GF-D8 (cell line): Measurements from ENCODE around the gene TLE4.
A peak's percentile ranks its signal among the peaks of the same experiment; 100 is the strongest.

Experiments
- DNase-seq: peaks from one replicate; lab custom pipeline; 2025; lab: John Stamatoyannopoulos, UW

TLE4 gene

GRCh38 chr9:79664375-79664831 is 92.6 kb downstream of the TLE4 start:
- DNase-seq, result no peak

GRCh38 chr9:79665369-79665768 is 93.6 kb downstream of the TLE4 start:
- no peak for DNase-seq

DNA sequence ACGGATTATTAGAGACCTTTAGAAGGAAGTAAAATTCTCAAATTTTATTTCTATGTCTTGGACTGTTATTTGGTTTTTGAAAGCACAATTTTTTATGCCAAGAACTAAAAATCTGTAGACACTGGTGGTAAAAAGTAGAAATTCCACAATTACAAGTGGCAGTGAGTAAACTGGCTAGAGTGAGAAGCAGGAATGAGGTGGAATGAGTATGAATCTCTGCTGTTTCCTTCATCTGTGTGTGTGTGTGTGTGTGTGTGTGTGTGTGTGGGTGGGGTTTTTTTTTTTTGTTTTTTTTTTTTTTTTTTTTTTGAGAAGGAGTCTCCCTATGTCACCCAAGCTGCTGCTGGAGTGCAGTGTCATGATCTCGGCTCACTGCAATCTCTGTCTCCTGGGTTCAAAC is 94.2 kb downstream of the TLE4 start:
- no peak for DNase-seq

GRCh38 chr9:79667120-79667519 is 95.4 kb downstream of the TLE4 start:
- no peak for DNase-seq

GRCh38 chr9:79667817-79668436 is 96.2 kb downstream of the TLE4 start:
- DNase-seq, result no peak

GRCh38 chr9:79668956-79669355 is 97.2 kb downstream of the TLE4 start:
- no peak for DNase-seq

DNA sequence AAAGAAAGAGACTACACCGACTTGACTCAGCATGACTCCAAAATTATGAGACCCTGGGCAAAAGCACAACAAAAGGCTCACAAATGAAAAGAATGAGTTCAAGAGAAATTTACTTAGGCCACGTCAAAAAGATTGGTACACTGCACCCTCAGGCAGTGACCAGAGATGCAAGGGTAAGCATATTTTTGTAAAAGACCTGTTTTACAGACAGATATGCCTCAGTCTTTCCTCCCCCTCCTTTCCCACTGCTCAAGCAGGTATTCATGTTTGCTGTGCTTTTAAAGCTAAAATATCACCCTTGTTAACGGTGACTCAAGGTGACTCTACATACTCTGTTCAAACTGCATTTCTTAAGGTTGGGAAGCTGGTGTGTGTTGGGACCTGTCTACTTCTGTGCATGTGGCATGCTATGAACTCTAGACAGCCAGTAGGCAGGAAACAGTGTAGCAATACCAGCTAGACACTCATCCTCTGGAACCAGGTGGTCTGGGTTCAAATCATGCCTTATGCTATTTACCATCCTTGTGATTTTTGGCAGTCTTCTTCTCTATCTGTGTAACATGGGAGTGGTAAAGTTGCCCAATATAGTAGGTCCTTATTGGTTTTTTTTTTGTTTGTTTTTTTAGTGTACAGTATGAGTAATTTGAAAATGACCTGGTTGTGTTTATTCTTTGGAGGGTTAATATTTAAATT is 98.7 kb downstream of the TLE4 start:
- DNase-seq, result no peak

GRCh38 chr9:79671558-79671957 is 99.8 kb downstream of the TLE4 start:
- DNase-seq, result no peak

GRCh38 chr9:79672236-79672635 is 100.5 kb downstream of the TLE4 start:
- DNase-seq, result no peak

- no peak for DNase-seq
Measured at GRCh38 chr9:79672891-79673290, 101.1 kb downstream of the TLE4 start.

GRCh38 chr9:79673614-79674013 is 101.8 kb downstream of the TLE4 start:
- no peak for DNase-seq

GRCh38 chr9:79674052-79674777 is 102.5 kb downstream of the TLE4 start:
- no peak for DNase-seq

- no peak for DNase-seq
Measured at GRCh38 chr9:79681576-79681975, 109.8 kb downstream of the TLE4 start.

GRCh38 chr9:79682076-79682736 is 110.4 kb downstream of the TLE4 start:
- no peak for DNase-seq

- DNase-seq, result no peak
Measured at GRCh38 chr9:79684059-79684458, 112.3 kb downstream of the TLE4 start.

- no peak for DNase-seq
Measured at GRCh38 chr9:79684711-79685575, 113.2 kb downstream of the TLE4 start.

GRCh38 chr9:79685577-79685976 is 113.8 kb downstream of the TLE4 start:
- no peak for DNase-seq

GRCh38 chr9:79686381-79687130 is 114.8 kb downstream of the TLE4 start:
- no peak for DNase-seq

- peak; percentile 35 for DNase-seq
Measured at GRCh38 chr9:79687131-79687447, 115.3 kb downstream of the TLE4 start.

- DNase-seq, result no peak
Measured at GRCh38 chr9:79688363-79688762, 116.6 kb downstream of the TLE4 start.

DNA sequence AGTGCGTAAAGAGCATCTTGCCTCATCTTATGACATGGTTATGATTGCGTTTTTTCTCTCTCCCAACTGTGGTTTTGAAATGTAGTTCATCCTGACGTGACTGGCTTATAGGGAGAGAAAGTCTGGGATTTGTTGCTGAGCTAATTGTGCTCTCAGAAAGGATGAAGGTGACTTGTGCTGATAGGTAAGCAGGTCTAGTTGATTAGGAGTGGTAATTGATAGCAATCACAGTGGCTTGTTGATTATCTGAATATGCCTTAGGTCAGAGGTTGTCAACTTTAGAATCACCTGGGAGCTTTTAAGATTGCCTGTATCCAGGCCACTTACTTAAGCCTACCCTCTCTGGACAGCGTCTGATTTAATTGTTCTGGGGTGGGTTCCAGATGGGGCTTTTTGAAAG is 117.8 kb downstream of the TLE4 start:
- DNase-seq, result no peak
